HepG2 (cell line): ENCODE measurements around the gene ZFYVE28. TPM values are rescaled to one million over a fixed set of nuclear protein-coding genes. Genes with fewer than 3 reads are reported as not detected.

ENCODE experiments used
- AGO2 ChIP-seq: fragments of 200-400 bp; formaldehyde crosslinking; optimal IDR thresholded peaks from 2 replicates; pipeline ENCODE3; 2017; ENCODE audit warnings: mild to moderate bottlenecking, low read depth, low read length, moderate library complexity
- ARHGAP35 ChIP-seq: sonication (generic); formaldehyde crosslinking; IDR thresholded peaks from 2 replicates; pipeline ENCODE4 v1.9.0; 2022; ENCODE audit warnings: mild to moderate bottlenecking, inconsistent platforms, moderate library complexity, missing genetic modification reagents, borderline replicate concordance
- BCL6 ChIP-seq: IDR thresholded peaks from 2 replicates; pipeline ENCODE4 v1.6.1; 2016; ENCODE audit warnings: missing genetic modification reagents, missing compliant biosample characterization
- BRD4 ChIP-seq: sonication (generic); formaldehyde crosslinking; IDR thresholded peaks from 2 replicates; pipeline ENCODE4 v1.4.0; 2020; ENCODE audit warnings: missing genetic modification reagents
- CAMTA2 ChIP-seq: sonication (generic); formaldehyde crosslinking; IDR thresholded peaks from 2 replicates; pipeline ENCODE4 v1.4.0; 2020; ENCODE audit warnings: mild to moderate bottlenecking, missing genetic modification reagents, borderline replicate concordance
- CHD4 ChIP-seq: fragments of 200-600 bp; sonication (generic); IDR thresholded peaks from 2 replicates; pipeline ENCODE4 v1.7.0; 2017; ENCODE audit warnings: mild to moderate bottlenecking, low read length, borderline replicate concordance
- E2F5 ChIP-seq: sonication (generic); formaldehyde crosslinking; conservative IDR thresholded peaks from 2 replicates; pipeline ENCODE4 v1.4.0; 2020; ENCODE audit warnings: missing genetic modification reagents
- HDAC2 ChIP-seq: sonication (generic); formaldehyde crosslinking; IDR thresholded peaks from 2 replicates; pipeline ENCODE4 v1.4.0; 2020; ENCODE audit warnings: missing genetic modification reagents
- HNF4A ChIP-seq: sonication (generic); formaldehyde crosslinking; IDR thresholded peaks from 2 replicates; pipeline ENCODE4 v1.4.0; 2020; ENCODE audit warnings: missing genetic modification reagents
- HOXD1 ChIP-seq: sonication (generic); formaldehyde crosslinking; IDR thresholded peaks from 2 replicates; pipeline ENCODE4 v1.5.0; 2020; ENCODE audit warnings: missing genetic modification reagents
- KDM6A ChIP-seq: IDR thresholded peaks from 2 replicates; pipeline ENCODE4 v1.6.1; 2016; ENCODE audit warnings: low read depth
- KLF12 ChIP-seq: sonication (generic); formaldehyde crosslinking; IDR thresholded peaks from 2 replicates; pipeline ENCODE4 v1.4.0; 2020; ENCODE audit warnings: missing genetic modification reagents, borderline replicate concordance
- NCOA5 ChIP-seq: sonication (generic); formaldehyde crosslinking; IDR thresholded peaks from 2 replicates; pipeline ENCODE4 v1.4.0; 2020; ENCODE audit warnings: missing genetic modification reagents
- NFYC ChIP-seq: IDR thresholded peaks from 2 replicates; pipeline ENCODE4 v1.6.1; 2016; ENCODE audit warnings: missing genetic modification reagents, missing compliant biosample characterization
- NR1H2 ChIP-seq: sonication (generic); formaldehyde crosslinking; IDR thresholded peaks from 2 replicates; pipeline ENCODE4 v1.8.1; 2022; ENCODE audit warnings: low read depth, missing genetic modification reagents, borderline replicate concordance
- SP2 ChIP-seq: sonication (generic); formaldehyde crosslinking; IDR thresholded peaks from 2 replicates; pipeline ENCODE4 v1.5.1; 2020; ENCODE audit warnings: mild to moderate bottlenecking, missing genetic modification reagents
- ZNF275 ChIP-seq: sonication (generic); formaldehyde crosslinking; IDR thresholded peaks from 2 replicates; pipeline ENCODE4 v1.8.0; 2022; ENCODE audit warnings: missing genetic modification reagents, mild to moderate bottlenecking, inconsistent platforms, borderline replicate concordance
- ZNF350 ChIP-seq: sonication (generic); formaldehyde crosslinking; IDR thresholded peaks from 2 replicates; pipeline ENCODE4 v1.4.0; 2020; ENCODE audit warnings: mild to moderate bottlenecking, low read depth, missing genetic modification reagents, borderline replicate concordance
- ZNF383 ChIP-seq: sonication (generic); formaldehyde crosslinking; IDR thresholded peaks from 2 replicates; pipeline ENCODE4 v1.4.0; 2020; ENCODE audit warnings: missing genetic modification reagents, mild to moderate bottlenecking, borderline replicate concordance
- ZNF512B ChIP-seq: sonication (generic); formaldehyde crosslinking; IDR thresholded peaks from 2 replicates; pipeline ENCODE4 v1.5.1; 2020; ENCODE audit warnings: missing genetic modification reagents, mild to moderate bottlenecking, borderline replicate concordance
- ZNF550 ChIP-seq: sonication (generic); formaldehyde crosslinking; IDR thresholded peaks from 2 replicates; pipeline ENCODE4 v1.4.0; 2020; ENCODE audit warnings: mild to moderate bottlenecking, missing genetic modification reagents, borderline replicate concordance
- ZNF563 ChIP-seq: sonication (generic); formaldehyde crosslinking; IDR thresholded peaks from 2 replicates; pipeline ENCODE4 v1.8.0; 2022; ENCODE audit warnings: mild to moderate bottlenecking, moderate library complexity, missing genetic modification reagents
- ZNF616 ChIP-seq: sonication (generic); formaldehyde crosslinking; IDR thresholded peaks from 2 replicates; pipeline ENCODE4 v1.5.0; 2020; ENCODE audit warnings: low read depth, mild to moderate bottlenecking, missing genetic modification reagents
- ZNF737 ChIP-seq: sonication (generic); formaldehyde crosslinking; IDR thresholded peaks from 2 replicates; pipeline ENCODE4 v1.5.0; 2020; ENCODE audit warnings: missing genetic modification reagents, mild to moderate bottlenecking, borderline replicate concordance
- ZNF747 ChIP-seq: sonication (generic); formaldehyde crosslinking; IDR thresholded peaks from 2 replicates; pipeline ENCODE4 v1.8.1; 2023; ENCODE audit warnings: missing genetic modification reagents, mild to moderate bottlenecking, borderline replicate concordance
- ZNF878 ChIP-seq: sonication (generic); formaldehyde crosslinking; IDR thresholded peaks from 2 replicates; pipeline ENCODE4 v1.8.1; 2023; ENCODE audit warnings: mild to moderate bottlenecking, missing genetic modification reagents, moderate library complexity
- polyA plus RNA-seq, 8 experiments: library from polyadenylated mRNA; depleted of rRNA in 3 of 8; stranded (reverse) in 7 of 8; unstranded in 1 of 8; fragments of >200 nt; fragmentation: Illumina TruSeq in 4 of 8; extraction: Trizol in 4 of 8; gene quantifications; 2 replicates each; pipeline versions ENCODE4 v1.2.1 to v1.2.3, GENCODE V29; 2011 to 2016; ENCODE audit warnings: low read depth in 4 of 8, missing spikeins in 1 of 8, mixed read lengths in 1 of 8; ENCODE audit not compliant: insufficient read depth in 1 of 8
- total RNA-seq, 5 experiments: library from RNA; depleted of rRNA; stranded (reverse); fragments of >200 nt; fragmentation: Illumina TruSeq; extraction: Trizol; gene quantifications; 2 replicates each; pipeline ENCODE4 v1.2.3, GENCODE V29; 2016; ENCODE audit warnings: low read depth in 1 of 5

ZFYVE28 gene
- total and polyA plus RNA-seq, 2 of the 13 experiments (the other 11 are each of a cell fraction or from before 2014, with no cell fraction given) = 0.12 to 0.22 TPM

- TF ChIP-seq ZNF512B (CRISPR knock-in tag) = no peak
- 0 out of 2 replicates have a peak, but pooled peaks have one; percentile 25 for TF ChIP-seq BRD4 (CRISPR knock-in tag)
- TF ChIP-seq CAMTA2 (CRISPR knock-in tag) = peak; percentile 65; the same call in 1 of the 2 replicates
- no peak for TF ChIP-seq KDM6A (CRISPR knock-in tag)
- no peak for TF ChIP-seq CHD4
- TF ChIP-seq ZNF550 (CRISPR knock-in tag) = no peak
- TF ChIP-seq HNF4A = no peak
- TF ChIP-seq BCL6 (CRISPR knock-in tag) = no peak
- no peak for TF ChIP-seq NR1H2 (CRISPR knock-in tag)
- TF ChIP-seq ARHGAP35 = no peak; the same call in 1 of the 2 replicates
- TF ChIP-seq ZNF747 = no peak
- TF ChIP-seq KLF12 (CRISPR knock-in tag) = peak; percentile 59
- TF ChIP-seq ZNF878 (CRISPR knock-in tag) = no peak
- peak; percentile 66 for TF ChIP-seq AGO2
- peak; percentile 90; the same call in 1 of the 2 replicates for TF ChIP-seq ZNF616
- no peak for TF ChIP-seq HOXD1 (CRISPR knock-in tag)
- TF ChIP-seq SP2 (CRISPR knock-in tag) = peak; percentile 96
- no peak for TF ChIP-seq ZNF737 (CRISPR knock-in tag)
- TF ChIP-seq ZNF275 = peak; percentile 70; the same call in 1 of the 2 replicates
- peak; percentile 89 for TF ChIP-seq NFYC (CRISPR knock-in tag)
- TF ChIP-seq ZNF350 (CRISPR knock-in tag) = no peak
- TF ChIP-seq NCOA5 (CRISPR knock-in tag) = no peak
- TF ChIP-seq ZNF383 (CRISPR knock-in tag) = 0 out of 2 replicates have a peak, but pooled peaks have one; percentile 38
- peak; percentile 93; the same call in 1 of the 2 replicates for TF ChIP-seq ZNF563
- TF ChIP-seq E2F5 (CRISPR knock-in tag) = no peak
- TF ChIP-seq HDAC2 (CRISPR knock-in tag) = no peak
Measured at GRCh38 chr4:2262145-2262943, 156.1 kb downstream of the ZFYVE28 start (continued).
